Subcutaneous abdominal adipose tissue (tissue), 5 donors: Measurements from ENCODE around the gene LHX3.

Experiments
- H3K27ac ChIP-seq: one replicate; pipeline ENCODE4 v1.7.0; 2013; ENCODE audit warnings: low read depth, mild to moderate bottlenecking, inconsistent platforms, low read length, moderate library complexity
- H3K27me3 ChIP-seq, 5 donors: one replicate each; pipeline ENCODE4 v1.7.0; 2013; ENCODE audit warnings: low read length in 5 of 5, inconsistent platforms in 1 of 5; ENCODE audit not compliant: control insufficient read depth in 5 of 5, insufficient read depth in 4 of 5
- H3K36me3 ChIP-seq, 5 donors: one replicate each; pipeline ENCODE4 v1.7.0; 2013; ENCODE audit warnings: low read length in 5 of 5; ENCODE audit not compliant: control insufficient read depth in 5 of 5, insufficient read depth in 5 of 5
- H3K4me1 ChIP-seq, 5 donors: one replicate each; pipeline ENCODE4 v1.7.0; 2013; ENCODE audit warnings: low read length in 5 of 5, mild to moderate bottlenecking in 3 of 5, moderate library complexity in 1 of 5; ENCODE audit not compliant: control insufficient read depth in 5 of 5, insufficient read depth in 5 of 5
- H3K4me3 ChIP-seq, 5 donors: one replicate each; pipeline ENCODE4 v1.7.0; 2013; ENCODE audit warnings: low read length in 5 of 5, low read depth in 1 of 5
- H3K9ac ChIP-seq, 5 donors: one replicate each; pipeline ENCODE4 v1.7.0; 2013; ENCODE audit warnings: low read length in 5 of 5, mild to moderate bottlenecking in 4 of 5, moderate library complexity in 3 of 5
- H3K9me3 ChIP-seq, 5 donors: one replicate each; pipeline ENCODE4 v1.7.0; 2013; ENCODE audit warnings: low read length in 5 of 5; ENCODE audit not compliant: control insufficient read depth in 5 of 5
- donor health status: healthy.
- donor health status: healthy.
- donor health status: healthy.
- donor health status: healthy.
- donor health status: healthy.

LHX3 gene

GRCh38 chr9:136147890-136148714, 56.8 kb downstream of the LHX3 start:
- no peak overlapping the region for H3K27ac ChIP-seq
- H3K36me3 ChIP-seq, result no peaks in the 10 kb centered on the region
- no peaks in the 10 kb centered on the region for H3K4me1 ChIP-seq
- H3K27me3 ChIP-seq, result peaks cover 34 to 57% (median 50%) of the 10 kb centered on the region in 5 donors
- peaks cover 0 to 3% (median 0%) of the 10 kb centered on the region in 5 donors for H3K9me3 ChIP-seq
- H3K4me3 ChIP-seq, result no peak overlapping the region
- no peak overlapping the region for H3K9ac ChIP-seq

GRCh38 chr9:136147038-136147889, 57.7 kb downstream of the LHX3 start:
- H3K27me3 ChIP-seq, result peaks cover 37 to 64% (median 52%) of the 10 kb centered on the region in 5 donors
- no peak overlapping the region for H3K9ac ChIP-seq
- no peak overlapping the region for H3K27ac ChIP-seq
- no peaks in the 10 kb centered on the region for H3K36me3 ChIP-seq
- H3K4me3 ChIP-seq, result no peak overlapping the region
- peaks cover 0 to 3% (median 0%) of the 10 kb centered on the region in 5 donors for H3K9me3 ChIP-seq
- no peaks in the 10 kb centered on the region for H3K4me1 ChIP-seq
